ENCODE results near the gene LPP. TPM values are rescaled to one million over a fixed set of nuclear protein-coding genes. Genes with fewer than 3 reads are reported as not detected.

LPP gene
- total RNA-seq, 1 donor, result 92.1 TPM

DNA sequence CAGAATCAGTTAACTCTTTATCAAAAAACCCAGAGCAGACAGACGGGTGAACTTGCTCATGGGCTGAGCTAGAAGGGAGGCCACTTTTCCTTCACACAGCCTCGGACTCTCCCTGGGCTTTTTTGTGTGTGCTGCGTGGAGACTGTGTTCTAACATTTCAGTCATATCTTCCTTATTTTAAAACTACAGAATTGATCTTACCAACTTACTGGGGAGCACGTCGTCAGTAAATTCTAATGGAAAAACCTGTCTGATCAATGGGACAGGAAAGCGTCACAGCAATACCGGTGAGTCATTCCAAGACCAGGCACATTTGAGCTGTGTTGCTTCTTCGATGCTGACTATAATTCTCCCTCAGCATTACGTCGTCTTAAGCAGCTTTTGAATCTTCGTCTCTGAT lies 145.1 kb downstream of the LPP start:
- no peak overlapping the region for H3K4me3 ChIP-seq (ENCODE audit: low read depth, low read length)
- TF ChIP-seq, protein P1, sequence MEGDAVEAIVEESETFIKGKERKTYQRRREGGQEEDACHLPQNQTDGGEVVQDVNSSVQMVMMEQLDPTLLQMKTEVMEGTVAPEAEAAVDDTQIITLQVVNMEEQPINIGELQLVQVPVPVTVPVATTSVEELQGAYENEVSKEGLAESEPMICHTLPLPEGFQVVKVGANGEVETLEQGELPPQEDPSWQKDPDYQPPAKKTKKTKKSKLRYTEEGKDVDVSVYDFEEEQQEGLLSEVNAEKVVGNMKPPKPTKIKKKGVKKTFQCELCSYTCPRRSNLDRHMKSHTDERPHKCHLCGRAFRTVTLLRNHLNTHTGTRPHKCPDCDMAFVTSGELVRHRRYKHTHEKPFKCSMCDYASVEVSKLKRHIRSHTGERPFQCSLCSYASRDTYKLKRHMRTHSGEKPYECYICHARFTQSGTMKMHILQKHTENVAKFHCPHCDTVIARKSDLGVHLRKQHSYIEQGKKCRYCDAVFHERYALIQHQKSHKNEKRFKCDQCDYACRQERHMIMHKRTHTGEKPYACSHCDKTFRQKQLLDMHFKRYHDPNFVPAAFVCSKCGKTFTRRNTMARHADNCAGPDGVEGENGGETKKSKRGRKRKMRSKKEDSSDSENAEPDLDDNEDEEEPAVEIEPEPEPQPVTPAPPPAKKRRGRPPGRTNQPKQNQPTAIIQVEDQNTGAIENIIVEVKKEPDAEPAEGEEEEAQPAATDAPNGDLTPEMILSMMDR (IDR thresholded peaks at IDR 0.05; ENCODE audit: insufficient read depth, low read length), result no peak
- no peak for DNase-seq (ENCODE audit: low read depth)

DNA sequence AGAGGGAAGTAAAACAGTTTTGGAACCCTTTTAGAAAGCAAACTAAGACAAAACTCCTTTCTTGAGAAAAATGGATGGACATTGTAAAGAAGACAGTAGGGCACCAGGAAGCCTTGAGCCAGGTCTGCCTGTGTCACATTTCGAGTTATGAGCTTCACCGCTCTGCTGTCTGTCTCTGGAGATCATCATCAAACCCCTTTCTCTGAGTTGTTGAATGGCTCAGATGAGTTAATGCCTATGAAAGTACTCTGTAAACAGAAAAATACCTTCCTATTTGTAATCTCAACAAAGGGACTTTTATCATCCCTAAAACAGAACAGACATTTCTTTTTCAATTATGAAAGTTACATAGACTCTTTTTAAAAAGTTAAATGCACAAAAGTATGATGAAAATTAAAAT lies 145.8 kb downstream of the LPP start:
- no peak for DNase-seq (ENCODE audit: low read depth)
- TF ChIP-seq, protein P1 (IDR thresholded peaks at IDR 0.05; ENCODE audit: insufficient read depth, low read length), result no peak

DNA sequence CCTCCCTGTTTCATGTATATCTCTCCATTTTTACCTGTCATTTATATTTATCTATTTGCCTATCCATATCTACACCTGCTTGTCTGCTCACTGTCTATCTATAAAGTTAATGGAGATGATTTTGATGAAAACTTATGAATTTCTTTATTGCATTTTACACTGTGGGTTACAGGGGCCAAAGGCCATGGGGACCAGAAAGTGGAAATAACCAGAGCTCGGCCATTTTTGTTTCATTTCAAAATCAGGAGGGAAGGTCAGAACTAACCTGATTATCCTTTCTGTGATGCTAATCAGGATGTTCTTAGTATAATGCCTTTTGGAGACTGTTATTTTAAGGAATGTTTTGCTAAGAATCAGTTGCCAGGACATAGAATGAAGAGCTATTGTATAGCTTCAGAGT lies 147.2 kb downstream of the LPP start:
- no peak overlapping the region for H3K4me3 ChIP-seq (ENCODE audit: low read depth, low read length)
- DNase-seq (ENCODE audit: low read depth), result no peak
- TF ChIP-seq, protein P1 (IDR thresholded peaks at IDR 0.05; ENCODE audit: insufficient read depth, low read length), result no peak

More for the DNA sequence above, 145.8 kb downstream of the LPP start:
- no peak overlapping the region for H3K4me3 ChIP-seq (ENCODE audit: low read depth, low read length)

DNA sequence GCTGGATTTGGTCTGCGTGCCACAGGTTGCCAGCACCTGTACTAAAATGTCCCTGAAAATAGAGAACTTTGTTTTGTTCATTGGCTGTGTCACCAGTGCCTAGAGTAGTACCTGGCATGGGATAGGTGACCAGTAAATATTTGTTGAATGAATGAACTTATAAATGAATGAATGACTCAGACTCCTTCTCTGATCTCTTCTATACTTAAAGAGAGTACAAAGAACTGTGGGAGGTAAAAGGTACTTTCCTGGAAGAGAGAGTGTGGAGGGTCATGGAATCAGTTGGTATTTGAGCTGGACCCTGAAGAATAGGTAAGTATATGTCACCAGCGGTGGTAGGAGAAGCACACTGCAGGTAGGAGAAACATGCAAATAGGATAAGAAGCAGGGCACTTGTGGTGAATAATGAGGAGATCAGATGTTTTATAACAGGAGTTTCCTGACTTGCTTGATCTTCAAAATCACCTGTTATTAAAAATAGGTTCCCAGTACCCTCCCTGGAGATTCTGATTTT lies 149.4 kb downstream of the LPP start:
- TF ChIP-seq, protein P1 (IDR thresholded peaks at IDR 0.05; ENCODE audit: insufficient read depth, low read length), result no peak
- no peak overlapping the region for H3K4me3 ChIP-seq (ENCODE audit: low read depth, low read length)
- no peak for DNase-seq (ENCODE audit: low read depth)

DNA sequence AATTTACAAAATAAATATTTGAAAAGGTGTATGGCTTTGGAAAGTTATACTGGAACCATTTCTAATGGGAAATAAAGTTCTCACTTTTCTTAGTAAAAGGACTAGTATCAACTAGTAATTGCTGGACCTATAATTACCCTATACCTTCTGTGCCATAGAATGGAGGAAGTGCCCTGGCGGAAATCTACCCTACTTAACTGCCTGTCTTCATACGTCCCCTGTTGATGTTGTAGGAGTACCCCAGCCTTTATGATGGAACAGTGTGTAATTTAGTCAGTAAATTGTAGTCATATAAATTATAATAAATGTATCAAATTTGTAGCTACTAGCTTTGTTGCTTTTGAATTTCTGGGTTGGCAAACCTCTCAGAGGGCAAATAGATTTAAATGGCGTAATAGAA lies 149.9 kb downstream of the LPP start:
- no peak for DNase-seq (ENCODE audit: low read depth)
- TF ChIP-seq, protein P1 (IDR thresholded peaks at IDR 0.05; ENCODE audit: insufficient read depth, low read length), result no peak
- no peak overlapping the region for H3K4me3 ChIP-seq (ENCODE audit: low read depth, low read length)

DNA sequence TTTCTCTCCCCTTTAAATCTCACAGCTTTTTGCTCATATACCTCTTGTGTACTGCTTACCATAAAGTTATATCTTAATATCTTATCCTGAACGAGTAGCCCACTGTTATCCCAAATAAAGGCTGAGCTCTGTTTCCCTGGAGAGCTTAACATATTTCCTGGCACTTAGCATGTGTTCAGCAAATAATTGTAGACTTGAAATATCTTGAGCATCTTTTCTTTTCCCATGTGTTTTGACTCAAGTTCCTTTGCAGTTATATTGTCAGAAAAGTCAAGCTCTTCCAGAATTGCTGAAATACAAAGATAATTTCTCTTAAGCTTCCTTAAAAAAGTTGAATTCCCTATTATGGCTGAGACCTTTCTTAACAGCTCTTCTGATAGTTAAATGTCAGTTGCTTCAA lies 150.5 kb downstream of the LPP start:
- DNase-seq (ENCODE audit: low read depth), result peak; percentile 25

More for the DNA sequence above, 150.5 kb downstream of the LPP start:
- TF ChIP-seq, protein P1 (IDR thresholded peaks at IDR 0.05; ENCODE audit: insufficient read depth, low read length), result no peak
- no peak overlapping the region for H3K4me3 ChIP-seq (ENCODE audit: low read depth, low read length)

Measured in fibroblast of the aortic adventitia (primary cell).